ENCODE measurements around the gene TMEM123.
"Not testable (repeated sequence)": the region's sequence is repeated elsewhere in the genome, so short reads cannot be mapped to it uniquely, and the experiment has no call there.

The TMEM123 gene

DNA sequence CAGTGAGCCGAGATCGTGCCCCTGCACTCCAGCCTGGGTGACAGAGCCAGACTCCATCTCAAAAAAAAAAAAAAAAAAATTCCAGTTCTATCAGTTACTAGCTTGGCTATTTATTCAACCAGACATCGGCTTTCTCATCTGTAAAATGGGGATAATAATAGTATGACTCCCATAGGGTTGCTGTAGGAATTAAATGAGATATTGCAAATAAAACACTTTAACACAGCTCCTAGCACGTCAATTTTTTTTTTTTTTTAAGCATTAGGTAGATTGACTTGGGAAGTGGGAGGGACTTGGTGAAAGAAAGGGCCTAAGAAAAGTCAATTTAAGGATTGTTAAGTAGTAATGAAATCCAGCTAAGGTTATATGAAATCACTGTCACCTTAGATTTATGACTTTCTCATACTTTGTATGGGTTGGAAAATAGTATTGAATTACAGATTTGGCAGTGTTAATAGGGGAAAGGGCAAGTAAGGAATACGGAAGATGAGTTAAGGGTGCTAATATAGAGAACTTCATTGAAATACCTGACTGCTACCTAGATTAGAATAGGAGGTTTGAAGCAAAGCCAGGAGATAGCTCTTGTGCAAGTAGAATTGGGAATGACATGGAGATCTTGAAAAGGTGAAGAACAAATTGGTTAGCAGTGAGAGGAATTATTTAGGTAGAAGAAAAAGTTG is 76.7 kb downstream of the TMEM123 start:
- TF ChIP-seq, protein P1, sequence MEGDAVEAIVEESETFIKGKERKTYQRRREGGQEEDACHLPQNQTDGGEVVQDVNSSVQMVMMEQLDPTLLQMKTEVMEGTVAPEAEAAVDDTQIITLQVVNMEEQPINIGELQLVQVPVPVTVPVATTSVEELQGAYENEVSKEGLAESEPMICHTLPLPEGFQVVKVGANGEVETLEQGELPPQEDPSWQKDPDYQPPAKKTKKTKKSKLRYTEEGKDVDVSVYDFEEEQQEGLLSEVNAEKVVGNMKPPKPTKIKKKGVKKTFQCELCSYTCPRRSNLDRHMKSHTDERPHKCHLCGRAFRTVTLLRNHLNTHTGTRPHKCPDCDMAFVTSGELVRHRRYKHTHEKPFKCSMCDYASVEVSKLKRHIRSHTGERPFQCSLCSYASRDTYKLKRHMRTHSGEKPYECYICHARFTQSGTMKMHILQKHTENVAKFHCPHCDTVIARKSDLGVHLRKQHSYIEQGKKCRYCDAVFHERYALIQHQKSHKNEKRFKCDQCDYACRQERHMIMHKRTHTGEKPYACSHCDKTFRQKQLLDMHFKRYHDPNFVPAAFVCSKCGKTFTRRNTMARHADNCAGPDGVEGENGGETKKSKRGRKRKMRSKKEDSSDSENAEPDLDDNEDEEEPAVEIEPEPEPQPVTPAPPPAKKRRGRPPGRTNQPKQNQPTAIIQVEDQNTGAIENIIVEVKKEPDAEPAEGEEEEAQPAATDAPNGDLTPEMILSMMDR (IDR thresholded peaks at IDR 0.05; ENCODE audit: low read depth, low read length) = no peak
- no peak for DNase-seq (ENCODE audit: extremely low read depth, low read depth)

DNA sequence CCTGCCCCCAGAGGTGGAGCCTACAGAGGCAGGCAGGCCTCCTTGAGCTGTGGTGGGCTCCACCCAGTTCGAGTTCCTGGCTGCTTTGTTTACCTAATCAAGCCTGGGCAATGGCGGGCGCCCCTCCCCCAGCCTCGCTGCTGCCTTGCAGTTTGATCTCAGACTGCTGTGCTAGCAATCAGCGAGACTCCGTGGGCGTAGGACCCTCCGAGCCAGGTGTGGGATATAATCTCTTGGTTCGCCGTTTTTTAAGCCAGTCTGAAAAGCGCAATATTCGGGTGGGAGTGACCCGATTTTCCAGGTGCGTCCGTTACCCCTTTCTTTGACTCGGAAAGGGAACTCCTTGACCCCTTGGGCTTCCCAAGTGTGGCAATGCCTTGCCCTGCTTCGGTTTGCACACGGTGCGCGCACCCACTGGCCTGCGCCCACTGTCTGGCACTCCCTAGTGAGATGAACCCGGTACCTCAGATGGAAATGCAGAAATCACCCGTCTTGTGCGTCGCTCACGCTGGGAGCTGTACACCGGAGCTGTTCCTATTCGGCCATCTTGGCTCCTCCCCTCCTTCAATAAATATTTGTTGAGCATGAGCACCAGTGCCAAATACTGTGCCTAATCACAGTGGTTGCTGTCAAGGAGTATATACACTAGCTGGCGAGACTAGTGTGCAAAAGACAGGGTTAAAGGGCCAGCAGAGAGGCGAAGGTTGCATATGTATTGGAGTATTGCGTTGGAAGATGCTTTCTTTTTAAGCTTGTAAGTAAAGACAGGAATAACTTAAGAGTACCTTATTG is 77.7 kb downstream of the TMEM123 start:
- not testable (repeated sequence) for DNase-seq (ENCODE audit: extremely low read depth, low read depth)

DNA sequence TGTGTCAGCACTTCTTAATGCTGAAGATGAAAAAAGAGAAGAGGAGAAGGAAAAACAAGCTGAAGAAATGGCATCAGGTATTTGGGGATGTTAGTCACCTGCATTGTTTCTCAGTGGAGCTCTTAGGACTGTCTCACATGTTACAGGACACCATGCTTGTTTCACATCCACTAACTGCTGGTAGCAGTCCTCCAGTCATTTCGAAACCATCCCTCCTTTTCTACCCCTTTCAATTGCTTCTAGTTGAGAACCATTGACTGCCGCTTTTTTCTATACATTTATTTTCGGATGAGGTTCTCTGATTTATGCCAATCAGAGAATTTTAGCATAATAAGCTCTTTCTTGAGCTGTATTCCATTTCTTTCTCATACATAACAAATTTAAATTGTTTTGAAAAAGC is 84.1 kb downstream of the TMEM123 start:
- no peak for DNase-seq (ENCODE audit: extremely low read depth, low read depth)
- TF ChIP-seq, protein P1 (IDR thresholded peaks at IDR 0.05; ENCODE audit: low read depth, low read length) = no peak

DNA sequence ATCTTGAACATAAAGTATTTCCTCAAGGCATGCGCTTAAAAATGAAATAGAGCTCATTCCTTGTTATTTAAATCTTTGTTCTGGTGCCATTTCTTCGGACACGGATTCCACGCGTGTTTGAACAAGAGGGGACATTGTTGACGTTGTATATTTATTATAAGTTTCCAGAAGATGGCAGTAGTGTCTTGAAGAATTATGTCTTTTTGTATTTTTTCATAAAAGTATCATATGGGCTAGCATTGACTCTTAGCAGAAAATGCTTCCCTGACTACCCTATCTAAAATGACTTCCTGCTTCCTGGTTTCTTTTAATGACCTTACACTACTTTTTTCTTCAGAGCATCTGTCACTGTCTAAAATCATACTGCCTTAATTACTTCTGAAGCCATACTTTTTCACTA is 85.2 kb downstream of the TMEM123 start:
- no peak for DNase-seq (ENCODE audit: extremely low read depth, low read depth)
- TF ChIP-seq, protein P1 (IDR thresholded peaks at IDR 0.05; ENCODE audit: low read depth, low read length) = no peak; the same call in 1 of the 2 replicates

DNA sequence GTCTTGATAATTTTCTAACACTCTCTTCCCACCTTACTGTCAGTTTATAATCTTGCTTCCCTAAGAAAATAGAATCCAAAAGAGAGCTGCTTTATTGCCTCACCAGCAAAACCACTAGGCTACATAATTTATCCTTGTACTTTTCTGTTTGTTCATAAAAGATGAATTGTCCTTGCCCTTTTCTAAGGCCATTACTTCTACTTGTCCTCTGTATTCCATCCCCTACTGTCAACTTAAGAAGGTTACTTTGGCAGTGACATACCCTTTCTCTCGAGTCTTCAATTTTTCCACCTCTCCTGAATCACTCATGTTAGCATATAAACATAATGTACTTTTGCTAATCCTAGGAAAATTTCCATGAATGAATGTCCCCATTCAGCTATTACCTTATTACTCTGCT is 87.6 kb downstream of the TMEM123 start:
- DNase-seq (ENCODE audit: extremely low read depth, low read depth) = no peak
- TF ChIP-seq, protein P1 (IDR thresholded peaks at IDR 0.05; ENCODE audit: low read depth, low read length) = no peak

DNA sequence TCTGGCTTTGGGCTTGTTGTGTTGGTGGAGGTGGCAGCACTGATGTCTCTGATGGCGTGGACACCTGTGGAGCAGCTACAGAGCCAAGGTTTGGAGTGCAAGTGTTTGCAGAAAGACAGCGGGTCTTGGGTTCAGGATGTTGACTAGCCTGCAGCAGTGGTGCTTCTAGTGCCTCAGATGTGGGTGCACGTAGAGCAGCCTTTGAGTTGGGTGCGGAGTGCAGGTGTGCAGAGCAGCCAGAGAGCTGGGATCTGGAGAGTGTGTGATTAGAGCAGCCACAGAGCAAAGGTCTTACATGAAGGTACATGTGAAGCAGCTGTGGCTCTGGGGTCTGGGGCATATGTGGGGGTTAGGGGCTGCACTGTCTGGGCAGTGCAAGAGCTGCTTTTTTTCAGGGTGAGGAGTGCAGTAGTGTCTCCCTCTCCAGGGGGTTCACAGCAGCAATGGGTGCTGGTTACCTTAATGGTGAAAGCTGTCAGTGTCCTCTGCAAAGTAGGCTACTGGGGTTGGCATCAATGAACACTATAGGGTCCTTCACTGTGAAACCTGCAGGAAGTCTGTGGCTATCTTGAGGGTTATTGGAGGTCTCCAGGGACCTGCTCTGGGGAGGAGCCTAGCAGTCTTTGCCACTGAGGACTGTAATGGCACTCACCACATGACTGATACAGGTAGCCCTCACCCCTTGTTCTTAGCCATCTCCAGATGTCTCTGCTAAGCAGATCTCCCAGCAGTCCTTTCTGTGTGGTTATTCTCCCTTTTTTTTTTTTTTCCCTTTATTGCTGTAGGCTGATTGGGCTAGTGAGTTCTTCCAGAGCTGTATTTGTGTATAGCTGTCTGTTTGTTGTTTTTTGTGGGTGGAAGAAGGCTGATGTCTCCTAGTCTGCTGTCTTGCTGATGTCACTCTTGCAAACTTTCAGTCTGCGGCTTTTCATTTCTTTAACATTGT is 91.2 kb downstream of the TMEM123 start:
- TF ChIP-seq, protein P1 (IDR thresholded peaks at IDR 0.05; ENCODE audit: low read depth, low read length) = no peak

DNA sequence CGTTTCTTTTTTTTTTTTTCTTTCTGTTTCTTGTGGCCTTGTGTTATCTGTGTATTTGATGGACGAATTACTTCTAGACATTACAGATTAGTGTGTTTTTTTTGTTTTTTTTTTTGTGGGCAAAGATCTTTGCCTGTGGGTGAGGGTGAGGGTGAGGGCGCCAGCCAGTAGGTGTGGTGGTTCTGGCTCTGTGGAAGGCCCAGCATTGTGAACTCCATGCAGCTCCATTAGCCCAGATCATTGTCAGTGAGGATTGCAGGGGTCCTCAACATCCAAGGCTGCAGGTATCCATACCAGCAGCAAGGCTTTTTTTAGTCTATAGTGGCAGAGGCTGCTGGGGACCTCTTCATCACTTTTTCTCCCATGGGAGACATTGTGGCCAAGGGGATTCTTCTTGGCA is 91.9 kb downstream of the TMEM123 start:
- TF ChIP-seq, protein P1 (IDR thresholded peaks at IDR 0.05; ENCODE audit: low read depth, low read length) = no peak
- no peak for DNase-seq (ENCODE audit: extremely low read depth, low read depth)

More for the DNA sequence above, 91.2 kb downstream of the TMEM123 start:
- no peak for DNase-seq (ENCODE audit: extremely low read depth, low read depth)

Measured in AG09319 (cell line).